ENCODE results near the gene CIAO2B.
"Not testable (repeated sequence)": the region's sequence is repeated elsewhere in the genome, so short reads cannot be mapped to it uniquely, and the experiment has no call there.

Gene CIAO2B

DNA sequence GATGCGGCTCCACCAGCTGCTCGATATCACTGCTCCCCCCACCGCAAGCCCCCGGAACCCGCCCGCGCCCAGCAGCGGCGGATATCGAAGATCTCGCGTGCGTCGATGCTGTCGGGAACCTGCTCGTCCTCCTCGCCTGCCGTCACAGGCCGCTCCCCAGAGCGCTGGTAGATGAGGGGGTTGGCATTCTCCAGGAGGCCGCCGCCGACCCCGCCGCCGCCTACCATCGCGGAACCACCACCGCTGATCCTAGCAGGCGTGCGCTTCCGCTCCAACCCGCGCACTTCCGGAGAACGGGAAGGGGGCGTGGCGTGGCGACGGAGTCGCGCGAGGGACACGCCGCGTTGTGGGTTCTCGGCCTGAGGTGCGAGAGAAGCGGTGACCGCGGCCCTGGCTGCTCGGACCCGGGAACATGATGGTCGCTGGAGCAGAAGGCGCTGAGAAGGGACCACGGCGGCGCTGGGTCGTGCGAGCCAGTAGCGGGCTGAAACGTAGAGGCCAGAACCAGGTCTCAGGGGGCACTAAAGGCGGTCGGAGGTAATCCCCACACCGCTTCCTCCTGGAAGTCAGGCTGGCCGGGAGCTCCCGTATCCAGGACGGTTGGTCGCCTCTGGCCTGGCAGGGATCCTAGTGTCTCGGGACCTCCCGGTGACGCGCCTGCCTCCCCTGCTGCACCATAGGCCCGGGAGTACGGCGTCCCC lies at the start of gene CIAO2B:
TSS of gene CIAO2B (minus strand) at position 265 of the 701 bp plus-strand sequence. CDS start at position 227, 38 bp downstream.
- TF ChIP-seq, protein P1, sequence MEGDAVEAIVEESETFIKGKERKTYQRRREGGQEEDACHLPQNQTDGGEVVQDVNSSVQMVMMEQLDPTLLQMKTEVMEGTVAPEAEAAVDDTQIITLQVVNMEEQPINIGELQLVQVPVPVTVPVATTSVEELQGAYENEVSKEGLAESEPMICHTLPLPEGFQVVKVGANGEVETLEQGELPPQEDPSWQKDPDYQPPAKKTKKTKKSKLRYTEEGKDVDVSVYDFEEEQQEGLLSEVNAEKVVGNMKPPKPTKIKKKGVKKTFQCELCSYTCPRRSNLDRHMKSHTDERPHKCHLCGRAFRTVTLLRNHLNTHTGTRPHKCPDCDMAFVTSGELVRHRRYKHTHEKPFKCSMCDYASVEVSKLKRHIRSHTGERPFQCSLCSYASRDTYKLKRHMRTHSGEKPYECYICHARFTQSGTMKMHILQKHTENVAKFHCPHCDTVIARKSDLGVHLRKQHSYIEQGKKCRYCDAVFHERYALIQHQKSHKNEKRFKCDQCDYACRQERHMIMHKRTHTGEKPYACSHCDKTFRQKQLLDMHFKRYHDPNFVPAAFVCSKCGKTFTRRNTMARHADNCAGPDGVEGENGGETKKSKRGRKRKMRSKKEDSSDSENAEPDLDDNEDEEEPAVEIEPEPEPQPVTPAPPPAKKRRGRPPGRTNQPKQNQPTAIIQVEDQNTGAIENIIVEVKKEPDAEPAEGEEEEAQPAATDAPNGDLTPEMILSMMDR (IDR thresholded peaks at IDR 0.05; ENCODE audit: control insufficient read depth, extremely low read depth, insufficient read depth) = no peak
- H3K4me3 ChIP-seq (ENCODE audit: low read depth, low read length) = peak within 1 kb of the TSS; percentile 98
- DNase-seq (ENCODE audit: low read depth) = peak; percentile 41

DNA sequence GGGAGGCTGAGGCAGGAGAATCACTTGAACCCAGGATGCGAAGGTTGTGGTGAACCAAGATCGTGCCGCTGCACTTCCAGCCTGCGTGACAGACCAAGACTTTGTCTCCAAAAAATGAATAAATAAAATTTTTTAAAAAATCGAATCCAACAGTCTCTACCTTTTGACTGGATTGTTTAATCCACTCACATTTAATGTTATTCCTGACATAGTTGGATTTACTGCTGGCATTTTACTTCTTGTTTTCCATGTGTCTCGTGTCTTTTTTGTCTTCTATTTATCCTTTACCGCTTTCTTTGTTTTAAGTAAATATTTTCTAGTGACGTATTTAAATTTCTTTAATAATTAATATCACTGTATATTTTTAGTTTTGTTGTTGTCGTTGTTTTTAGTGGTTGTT lies 48.8 kb upstream of the CIAO2B start:
- TF ChIP-seq, protein P1 (IDR thresholded peaks at IDR 0.05; ENCODE audit: control insufficient read depth, extremely low read depth, insufficient read depth) = no peak
- H3K4me3 ChIP-seq (ENCODE audit: low read depth, low read length) = no peak overlapping the region
- DNase-seq (ENCODE audit: low read depth) = no peak

DNA sequence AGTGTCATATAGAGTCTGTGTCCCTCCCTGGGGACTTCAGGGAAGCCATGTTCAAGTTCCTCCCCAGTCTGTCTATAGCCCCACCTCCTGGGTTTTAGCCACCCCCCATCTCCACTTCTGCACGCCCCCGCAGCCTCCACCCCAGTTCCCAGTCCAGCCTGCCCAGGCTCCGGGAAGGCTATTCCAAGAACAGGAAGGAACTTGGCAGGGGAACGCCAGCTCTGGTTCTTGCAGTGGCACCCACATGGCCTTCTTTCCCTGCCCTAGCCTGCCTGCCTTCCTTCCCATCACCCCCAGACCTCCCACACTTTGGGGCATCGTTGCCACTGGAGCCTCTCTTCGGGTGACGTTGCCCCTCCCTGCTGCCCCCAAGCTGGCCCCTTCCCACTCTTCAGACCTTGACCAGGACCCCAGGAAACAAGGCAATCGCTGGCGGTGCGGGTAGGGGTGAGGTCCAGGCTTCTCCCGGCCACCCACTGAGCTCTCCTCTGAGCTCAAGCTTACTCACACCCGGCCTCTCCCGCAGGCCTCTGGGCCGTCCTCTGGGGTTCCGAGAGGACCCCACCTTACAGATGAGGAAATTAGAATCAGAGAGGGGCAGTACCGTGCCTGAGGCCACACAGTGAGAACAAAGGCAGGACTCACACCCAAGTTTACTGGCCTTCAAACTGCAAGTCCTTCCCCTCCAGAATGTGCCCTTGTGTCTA lies 45.0 kb upstream of the CIAO2B start:
- DNase-seq (ENCODE audit: low read depth) = no peak
- TF ChIP-seq, protein P1 (IDR thresholded peaks at IDR 0.05; ENCODE audit: control insufficient read depth, extremely low read depth, insufficient read depth) = no peak
- H3K4me3 ChIP-seq (ENCODE audit: low read depth, low read length) = no peak overlapping the region

DNA sequence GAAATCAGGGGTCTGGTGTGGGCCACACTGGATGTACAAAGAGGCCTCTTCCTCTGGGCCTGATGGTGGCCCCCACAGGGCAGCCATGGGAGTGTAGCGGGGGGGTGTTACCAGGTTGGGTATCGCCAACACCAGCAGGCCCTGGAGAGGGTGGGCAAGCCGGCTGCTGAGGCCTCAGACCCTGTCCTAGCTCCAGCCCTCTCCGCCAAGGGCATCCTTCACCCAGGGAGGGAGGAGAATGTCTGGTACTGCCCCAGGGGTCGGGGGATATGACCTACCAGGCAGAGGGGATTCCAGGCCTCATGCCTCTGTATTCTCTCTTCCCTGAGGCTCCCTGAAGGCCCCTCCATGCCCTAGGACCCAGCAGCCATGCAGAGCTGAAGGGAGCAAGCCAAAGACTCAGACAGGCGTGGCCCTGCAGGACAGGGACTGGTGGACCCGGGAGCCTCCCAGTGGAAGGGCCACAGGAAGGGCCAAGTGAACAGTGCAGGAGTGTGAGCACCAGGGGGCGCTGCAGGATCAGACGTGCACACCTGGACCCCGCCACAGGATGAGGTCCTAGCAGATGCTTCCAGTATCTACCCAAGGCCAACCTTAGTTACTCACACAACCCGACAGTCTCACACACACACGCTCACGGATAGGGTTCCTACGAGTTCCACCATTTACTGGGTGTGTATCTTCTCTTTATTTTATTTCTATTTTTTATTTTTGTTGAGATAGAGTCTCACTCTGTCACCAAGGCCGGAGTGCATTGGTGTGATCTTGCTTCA lies 43.3 kb upstream of the CIAO2B start:
- H3K4me3 ChIP-seq (ENCODE audit: low read depth, low read length) = no peak overlapping the region
- no peak for DNase-seq (ENCODE audit: low read depth)
- TF ChIP-seq, protein P1 (IDR thresholded peaks at IDR 0.05; ENCODE audit: control insufficient read depth, extremely low read depth, insufficient read depth) = peak; percentile 97

DNA sequence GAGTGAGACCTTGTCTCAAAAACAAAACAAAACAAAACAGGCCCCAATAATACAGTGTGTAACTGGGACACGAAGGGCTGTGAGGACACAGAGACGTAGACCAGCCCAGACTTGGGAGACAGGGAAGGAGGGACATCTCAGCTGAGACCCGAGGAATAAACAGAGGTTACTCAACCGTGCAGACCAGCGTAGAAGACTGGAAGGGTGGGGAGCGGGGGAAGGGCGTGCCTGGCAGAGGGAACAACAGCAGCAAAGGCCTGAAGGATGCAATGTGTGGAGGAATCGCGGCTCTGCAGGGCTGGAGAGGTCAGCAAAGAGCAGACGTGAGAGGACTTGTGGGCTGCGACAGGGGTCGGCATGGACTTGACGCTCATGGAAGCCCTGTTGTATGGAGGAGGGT lies 42.5 kb upstream of the CIAO2B start:
- DNase-seq (ENCODE audit: low read depth) = no peak
- TF ChIP-seq, protein P1 (IDR thresholded peaks at IDR 0.05; ENCODE audit: control insufficient read depth, extremely low read depth, insufficient read depth) = no peak
- H3K4me3 ChIP-seq (ENCODE audit: low read depth, low read length) = no peak overlapping the region

DNA sequence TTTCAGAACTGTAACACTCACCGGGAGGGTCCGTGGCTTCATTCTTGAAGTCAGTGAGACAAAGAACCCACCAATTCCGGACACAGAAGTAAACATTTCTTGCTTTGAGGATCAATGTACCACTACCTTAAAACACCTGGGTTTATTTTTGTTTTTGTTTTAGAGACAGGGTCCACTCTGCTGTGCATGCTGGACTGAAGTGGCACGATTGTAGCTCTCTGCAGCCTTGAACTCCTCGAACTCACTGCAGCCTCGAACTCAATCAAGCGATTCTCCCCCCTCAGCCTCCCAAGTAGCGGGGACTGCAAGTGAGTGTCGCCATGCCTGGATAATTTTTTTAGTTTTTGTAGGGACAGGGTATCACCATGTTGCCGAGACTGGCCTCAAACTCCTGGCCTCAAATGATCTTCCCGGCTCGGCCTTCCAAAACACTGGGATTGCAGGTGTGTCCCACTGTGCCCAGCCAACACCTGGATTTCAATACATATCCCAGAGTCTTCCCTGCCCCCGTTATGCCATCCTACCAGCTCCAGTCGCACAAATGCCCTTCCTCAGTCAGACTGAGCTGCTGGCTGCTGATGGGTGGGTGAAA lies 41.2 kb upstream of the CIAO2B start:
- TF ChIP-seq, protein P1 (IDR thresholded peaks at IDR 0.05; ENCODE audit: control insufficient read depth, extremely low read depth, insufficient read depth) = no peak
- no peak for DNase-seq (ENCODE audit: low read depth)
- no peak overlapping the region for H3K4me3 ChIP-seq (ENCODE audit: low read depth, low read length)

DNA sequence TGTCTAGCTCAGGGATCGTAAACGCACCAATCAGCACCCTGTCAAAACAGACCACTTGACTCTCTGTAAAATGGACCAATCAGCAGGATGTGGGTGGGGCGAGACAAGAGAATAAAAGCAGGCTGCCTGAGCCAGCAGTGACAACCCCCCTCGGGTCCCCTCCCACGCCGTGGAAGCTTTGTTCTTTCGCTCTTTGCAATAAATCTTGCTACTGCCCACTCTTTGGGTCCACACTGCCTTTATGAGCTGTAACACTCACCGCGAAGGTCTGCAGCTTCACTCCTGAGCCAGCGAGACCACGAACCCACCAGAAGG lies 40.7 kb upstream of the CIAO2B start:
- not testable (repeated sequence) for DNase-seq (ENCODE audit: low read depth)

DNA sequence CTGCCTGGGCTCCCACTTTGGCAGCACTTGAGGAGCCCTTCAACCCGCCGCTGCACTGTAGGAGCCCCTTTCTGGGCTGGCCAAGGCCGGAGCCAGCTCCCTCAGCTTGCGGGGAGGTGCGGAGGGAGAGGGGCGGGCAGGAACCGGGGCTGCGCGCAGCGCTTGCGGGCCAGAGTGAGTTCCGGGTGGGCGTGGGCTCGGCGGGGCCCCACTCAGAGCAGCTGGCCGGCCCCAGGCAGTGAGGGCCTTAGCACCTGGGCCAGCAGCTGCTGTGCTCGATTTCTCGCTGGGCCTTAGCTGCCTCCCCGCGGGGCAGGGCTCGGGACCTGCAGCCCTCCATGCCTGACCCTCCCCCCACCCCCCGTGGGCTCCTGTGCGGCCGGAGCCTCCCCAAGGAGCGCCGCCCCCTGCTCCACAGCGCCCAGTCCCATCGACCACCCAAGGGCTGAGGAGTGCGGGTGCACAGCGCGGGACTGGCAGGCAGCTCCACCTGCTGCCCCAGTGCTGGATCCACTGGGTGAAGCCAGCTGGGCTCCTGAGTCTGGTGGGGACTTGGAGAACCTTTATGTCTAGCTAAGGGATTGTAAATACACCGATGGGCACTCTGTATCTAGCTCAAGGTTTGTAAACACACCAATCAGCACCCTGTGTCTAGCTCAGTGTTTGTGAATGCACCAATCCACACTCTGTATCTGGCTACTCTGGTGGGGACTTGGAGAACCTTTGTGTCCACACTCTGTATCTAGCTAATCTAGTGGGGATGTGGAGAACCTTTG lies 40.1 kb upstream of the CIAO2B start:
- not testable (repeated sequence) for DNase-seq (ENCODE audit: low read depth); H3K4me3 ChIP-seq (ENCODE audit: low read depth, low read length)

More for the DNA sequence above, 40.7 kb upstream of the CIAO2B start:
- H3K4me3 ChIP-seq (ENCODE audit: low read depth, low read length) = not testable (repeated sequence)

Data from LNCaP clone FGC (cell line).